ENCODE measurements around the gene PKD1.

GRCh38 chr16:2090777-2091546, 44.7 kb downstream of the PKD1 start:
- TF ChIP-seq, protein P1, sequence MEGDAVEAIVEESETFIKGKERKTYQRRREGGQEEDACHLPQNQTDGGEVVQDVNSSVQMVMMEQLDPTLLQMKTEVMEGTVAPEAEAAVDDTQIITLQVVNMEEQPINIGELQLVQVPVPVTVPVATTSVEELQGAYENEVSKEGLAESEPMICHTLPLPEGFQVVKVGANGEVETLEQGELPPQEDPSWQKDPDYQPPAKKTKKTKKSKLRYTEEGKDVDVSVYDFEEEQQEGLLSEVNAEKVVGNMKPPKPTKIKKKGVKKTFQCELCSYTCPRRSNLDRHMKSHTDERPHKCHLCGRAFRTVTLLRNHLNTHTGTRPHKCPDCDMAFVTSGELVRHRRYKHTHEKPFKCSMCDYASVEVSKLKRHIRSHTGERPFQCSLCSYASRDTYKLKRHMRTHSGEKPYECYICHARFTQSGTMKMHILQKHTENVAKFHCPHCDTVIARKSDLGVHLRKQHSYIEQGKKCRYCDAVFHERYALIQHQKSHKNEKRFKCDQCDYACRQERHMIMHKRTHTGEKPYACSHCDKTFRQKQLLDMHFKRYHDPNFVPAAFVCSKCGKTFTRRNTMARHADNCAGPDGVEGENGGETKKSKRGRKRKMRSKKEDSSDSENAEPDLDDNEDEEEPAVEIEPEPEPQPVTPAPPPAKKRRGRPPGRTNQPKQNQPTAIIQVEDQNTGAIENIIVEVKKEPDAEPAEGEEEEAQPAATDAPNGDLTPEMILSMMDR (IDR thresholded peaks at IDR 0.05 in 2 of 3, conservative IDR thresholded peaks at IDR 0.05 in 1 of 3; ENCODE audit: borderline replicate concordance in 1 of 3, insufficient read depth in 1 of 3, low read depth in 2 of 3, low read length in 2 of 3) = peak; percentile 54 to 63 (median 55)
- TF ChIP-seq EZH2 (IDR thresholded peaks at IDR 0.05) (no peak), POLR2A (IDR thresholded peaks at IDR 0.05; ENCODE audit: borderline replicate concordance, extremely low read depth, insufficient read depth, insufficient read length) (no peak), CEBPB (IDR thresholded peaks at IDR 0.05; ENCODE audit: low read depth) (no peak), RAD21 (IDR thresholded peaks at IDR 0.05; ENCODE audit: low read depth) (peak; percentile 62), FOSL1 (IDR thresholded peaks at IDR 0.05; ENCODE audit: low read depth) (no peak)
- TF ChIP-seq, protein P2, sequence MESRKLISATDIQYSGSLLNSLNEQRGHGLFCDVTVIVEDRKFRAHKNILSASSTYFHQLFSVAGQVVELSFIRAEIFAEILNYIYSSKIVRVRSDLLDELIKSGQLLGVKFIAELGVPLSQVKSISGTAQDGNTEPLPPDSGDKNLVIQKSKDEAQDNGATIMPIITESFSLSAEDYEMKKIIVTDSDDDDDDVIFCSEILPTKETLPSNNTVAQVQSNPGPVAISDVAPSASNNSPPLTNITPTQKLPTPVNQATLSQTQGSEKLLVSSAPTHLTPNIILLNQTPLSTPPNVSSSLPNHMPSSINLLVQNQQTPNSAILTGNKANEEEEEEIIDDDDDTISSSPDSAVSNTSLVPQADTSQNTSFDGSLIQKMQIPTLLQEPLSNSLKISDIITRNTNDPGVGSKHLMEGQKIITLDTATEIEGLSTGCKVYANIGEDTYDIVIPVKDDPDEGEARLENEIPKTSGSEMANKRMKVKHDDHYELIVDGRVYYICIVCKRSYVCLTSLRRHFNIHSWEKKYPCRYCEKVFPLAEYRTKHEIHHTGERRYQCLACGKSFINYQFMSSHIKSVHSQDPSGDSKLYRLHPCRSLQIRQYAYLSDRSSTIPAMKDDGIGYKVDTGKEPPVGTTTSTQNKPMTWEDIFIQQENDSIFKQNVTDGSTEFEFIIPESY (IDR thresholded peaks at IDR 0.05; ENCODE audit: extremely low read depth, insufficient replicate concordance, low read length) = no peak

Data from HCT116 (cell line).